Natural killer cell (primary cell): ENCODE measurements around the gene BMX. TPM values are rescaled to one million over a fixed set of nuclear protein-coding genes. Genes with fewer than 3 reads are reported as not detected.

Experiments
- ATAC-seq, 3 donors: fragments of 150-1000 bp in 2 of 3; fragments of 200-7000 bp in 1 of 3; cut with Tn5 transposase; 1 replicate in 1 of 3; 2 replicates in 2 of 3; pipeline ENCODE4 v1.10.0; 2021; ENCODE audit warnings: mild to moderate bottlenecking in 2 of 3, moderate library complexity in 2 of 3
- DNase-seq, 2 donors: peaks; one replicate each; pipeline versions ENCODE4 v3.0.0 to v3.0.0-alpha.2; 2013 to 2021; ENCODE audit warnings: mixed read lengths in 1 of 2
- H3K27ac ChIP-seq: one replicate; pipeline ENCODE4 v1.5.1; 2013; ENCODE audit warnings: mild to moderate bottlenecking, low read length
- H3K27me3 ChIP-seq: one replicate; pipeline ENCODE4 v1.6.1; 2013; ENCODE audit warnings: low read length; ENCODE audit not compliant: control insufficient read depth, insufficient read depth
- H3K36me3 ChIP-seq: one replicate; pipeline ENCODE4 v1.6.1; 2013; ENCODE audit warnings: low read length; ENCODE audit not compliant: control insufficient read depth, insufficient read depth
- H3K4me1 ChIP-seq: one replicate; pipeline ENCODE4 v1.6.1; 2013; ENCODE audit warnings: low read length; ENCODE audit not compliant: control insufficient read depth, insufficient read depth
- H3K4me3 ChIP-seq: one replicate; pipeline ENCODE4 v1.5.1; 2013; ENCODE audit warnings: low read length
- H3K9me3 ChIP-seq: one replicate; pipeline ENCODE4 v1.6.1; 2013; ENCODE audit warnings: low read length; ENCODE audit not compliant: control insufficient read depth, insufficient read depth
- H3K27ac Mint-ChIP-seq, 2 donors: one replicate each; pipeline ENCODE4 v1.8.0; 2022; ENCODE audit warnings: mild to moderate bottlenecking in 2 of 2, mixed read lengths in 2 of 2, moderate library complexity in 1 of 2
- H3K27me3 Mint-ChIP-seq, 2 donors: one replicate each; pipeline ENCODE4 v1.8.0; 2022; ENCODE audit warnings: low read depth in 2 of 2, mixed read lengths in 2 of 2
- H3K36me3 Mint-ChIP-seq: one replicate; pipeline ENCODE4 v1.8.0; 2022; ENCODE audit warnings: mixed read lengths
- H3K4me1 Mint-ChIP-seq, 2 donors: one replicate each; pipeline ENCODE4 v1.8.0; 2022; ENCODE audit warnings: mixed read lengths in 2 of 2
- H3K4me3 Mint-ChIP-seq: one replicate; pipeline ENCODE4 v1.8.0; 2022; ENCODE audit warnings: mild to moderate bottlenecking, moderate library complexity, mixed read lengths
- H3K9me3 Mint-ChIP-seq, 2 donors: one replicate each; pipeline ENCODE4 v1.8.0; 2022; ENCODE audit warnings: mixed read lengths in 2 of 2
- CTCF ChIP-seq: fragments of 200-600 bp; IDR thresholded peaks from one replicate; pipeline ENCODE4 v1.8.0; 2022; ENCODE audit warnings: antibody characterized with exemption
- WGBS: methylation state at CpG from one replicate; pipeline ENCODE4 v1.1.7; 2013; ENCODE audit warnings: missing lambda C conversion rate; ENCODE audit not compliant: insufficient coverage; 5-methylcytosine and 5-hydroxymethylcytosine counted together
- intact Hi-C: fragments of 100-400 bp; cut with micrococcal nuclease; formaldehyde crosslinking; loops from one replicate; pipeline ENCODE4 v1.14.2; 2022
- total RNA-seq, 4 donors: library from RNA; stranded (reverse); fragments of 120-200 nt in 1 of 4; gene quantifications; one replicate each; pipeline versions ENCODE4 v1.2.3 to v1.2.4, GENCODE V29; 2013 to 2022

The BMX gene
- total RNA-seq, 3 donors from 2014 or later (not counting 1 experiment from before 2014, with no cell fraction given) = 0.30 TPM; not detected in 2

GRCh38 chrX:15599461-15599860 lies 98.9 kb downstream of the BMX start:
- Histone ChIP-seq H3K9me3 (no peaks in the 10 kb centered on the region), H3K27ac (no peak overlapping the region), H3K4me1 (no peaks in the 10 kb centered on the region), H3K27me3 (no peaks in the 10 kb centered on the region), H3K4me3 (no peak overlapping the region), H3K36me3 (no peaks in the 10 kb centered on the region)
- Mint-ChIP-seq H3K4me3 (no peak overlapping the region), H3K36me3 (no peaks in the 10 kb centered on the region), H3K4me1 (no peaks in the 10 kb centered on the region), H3K27me3 (peaks cover 0 to 47% of the 10 kb centered on the region in 2 donors), H3K9me3 (no peaks in the 10 kb centered on the region), H3K27ac (no peak overlapping the region)
- intact Hi-C loops = no loop called here
- ATAC-seq = no peak
- TF ChIP-seq CTCF = no peak
- no peak for DNase-seq
- 77% methylated on average over 2 of the region's 4 CpGs for WGBS

- H3K27me3 Mint-ChIP-seq = peaks cover 0 to 47% of the 10 kb centered on the region in 2 donors
- H3K4me3 Mint-ChIP-seq = no peak overlapping the region
- no peaks in the 10 kb centered on the region for H3K36me3 ChIP-seq
- H3K27ac Mint-ChIP-seq = no peak overlapping the region
- H3K4me3 ChIP-seq = no peak overlapping the region
- no peaks in the 10 kb centered on the region for H3K27me3 ChIP-seq
- ATAC-seq (no peak), DNase-seq (no peak)
- no peaks in the 10 kb centered on the region for H3K9me3 ChIP-seq
- H3K27ac ChIP-seq = no peak overlapping the region
- H3K4me1 ChIP-seq = no peaks in the 10 kb centered on the region
- intact Hi-C loops = no loop called here
- H3K36me3 Mint-ChIP-seq = no peaks in the 10 kb centered on the region
- no peaks in the 10 kb centered on the region for H3K4me1 Mint-ChIP-seq
- no peak for TF ChIP-seq CTCF
- H3K9me3 Mint-ChIP-seq = no peaks in the 10 kb centered on the region
Observed at GRCh38 chrX:15600049-15600448, 99.4 kb downstream of the BMX start.

- ATAC-seq (no peak), DNase-seq (no peak)
- Histone ChIP-seq H3K36me3 (no peaks in the 10 kb centered on the region), H3K27me3 (no peaks in the 10 kb centered on the region), H3K4me1 (no peaks in the 10 kb centered on the region), H3K9me3 (no peaks in the 10 kb centered on the region), H3K27ac (no peak within 1 kb of the TSS), H3K4me3 (no peak within 1 kb of the TSS)
- Mint-ChIP-seq H3K9me3 (no peaks in the 10 kb centered on the region), H3K36me3 (no peaks in the 10 kb centered on the region), H3K27me3 (peaks cover 0 to 50% of the 10 kb centered on the region in 2 donors), H3K4me3 (no peak within 1 kb of the TSS), H3K4me1 (no peaks in the 10 kb centered on the region), H3K27ac (no peak within 1 kb of the TSS)
- TF ChIP-seq CTCF = no peak
- 97% methylated on average over 4 of the region's 4 CpGs for WGBS
- intact Hi-C loops = no loop called here
Observed at GRCh38 chrX:15600745-15601144, 100.1 kb downstream of the BMX start, which contains the start of gene ACE2. Gene ACE2 (minus strand): TSS chrX:15600960. CDS start chrX:15600911, 49 bp downstream.

GRCh38 chrX:15601932-15602331 lies 101.3 kb downstream of the BMX start:
- H3K27me3 ChIP-seq = no peaks in the 10 kb centered on the region
- DNase-seq (no peak), ATAC-seq (no peak)
- no peak overlapping the region for H3K27ac Mint-ChIP-seq
- no peaks in the 10 kb centered on the region for H3K4me1 ChIP-seq
- H3K27ac ChIP-seq = no peak overlapping the region
- no peak for TF ChIP-seq CTCF
- WGBS = 76% methylated on average over 2 of the region's 3 CpGs
- intact Hi-C loops = no loop called here
- no peaks in the 10 kb centered on the region for H3K9me3 Mint-ChIP-seq
- H3K4me1 Mint-ChIP-seq = no peaks in the 10 kb centered on the region
- H3K9me3 ChIP-seq = no peaks in the 10 kb centered on the region
- H3K27me3 Mint-ChIP-seq = peaks cover 0 to 54% of the 10 kb centered on the region in 2 donors
- no peak overlapping the region for H3K4me3 ChIP-seq
- no peak overlapping the region for H3K4me3 Mint-ChIP-seq
- no peaks in the 10 kb centered on the region for H3K36me3 Mint-ChIP-seq
- no peaks in the 10 kb centered on the region for H3K36me3 ChIP-seq
